H1 (cell line): Measurements from ENCODE around the gene MYO5A. TPM values are rescaled to one million over a fixed set of nuclear protein-coding genes. Genes with fewer than 3 reads are reported as not detected.

Source experiments
- CBX8 ChIP-seq: fragments of 300-800, 300-1000 bp; sonication (generic); IDR thresholded peaks from 2 replicates; pipeline ENCODE4 v1.7.1; 2016; ENCODE audit warnings: low read depth, low read length, borderline replicate concordance
- KDM4A ChIP-seq: IDR thresholded peaks from one replicate; pipeline ENCODE4 v1.7.1; 2012; ENCODE audit warnings: low read depth, mild to moderate bottlenecking, moderate library complexity, low read length, inconsistent platforms; ENCODE audit not compliant: severe bottlenecking
- RNF2 ChIP-seq: fragments of 200-900, 300-1000 bp; sonication (generic); IDR thresholded peaks from 2 replicates; pipeline ENCODE4 v1.7.1; 2016; ENCODE audit warnings: borderline replicate concordance, low read depth, mild to moderate bottlenecking, antibody characterized with exemption, low read length; ENCODE audit not compliant: poor library complexity, severe bottlenecking; ENCODE audit errors: missing control alignments
- polyA plus RNA-seq, 7 experiments: library from polyadenylated mRNA; depleted of rRNA in 3 of 7; stranded (reverse) in 5 of 7; unstranded in 2 of 7; fragments of >200 nt in 5 of 7; fragments of 200-250 nt in 2 of 7; gene quantifications; 1 replicate in 5 of 7; 2 replicates in 1 of 7; 4 replicates in 1 of 7; pipeline versions ENCODE4 v1.2.1 to v1.2.3, GENCODE V29; 2011 to 2013; ENCODE audit warnings: missing spikeins in 2 of 7, mixed read lengths in 2 of 7
- total RNA-seq: library from RNA; stranded (reverse); fragmentation: NEBNext Ultra II Directional; extraction: Animal tissue kit (Norgen Biotek cat#: 25700); gene quantifications from 2 replicates; pipeline ENCODE4 v1.2.1, GENCODE V29; 2021
- TF ChIP-seq, protein P1 (sequence below): IDR thresholded peaks from 2 replicates; pipeline ENCODE4 v1.6.1; 2012; ENCODE audit warnings: inconsistent platforms

The MYO5A gene
- total and polyA plus RNA-seq, 2 of the 8 experiments (the other 6 are each of a cell fraction or from before 2014, with no cell fraction given), result 11.4 to 24.7 TPM

DNA sequence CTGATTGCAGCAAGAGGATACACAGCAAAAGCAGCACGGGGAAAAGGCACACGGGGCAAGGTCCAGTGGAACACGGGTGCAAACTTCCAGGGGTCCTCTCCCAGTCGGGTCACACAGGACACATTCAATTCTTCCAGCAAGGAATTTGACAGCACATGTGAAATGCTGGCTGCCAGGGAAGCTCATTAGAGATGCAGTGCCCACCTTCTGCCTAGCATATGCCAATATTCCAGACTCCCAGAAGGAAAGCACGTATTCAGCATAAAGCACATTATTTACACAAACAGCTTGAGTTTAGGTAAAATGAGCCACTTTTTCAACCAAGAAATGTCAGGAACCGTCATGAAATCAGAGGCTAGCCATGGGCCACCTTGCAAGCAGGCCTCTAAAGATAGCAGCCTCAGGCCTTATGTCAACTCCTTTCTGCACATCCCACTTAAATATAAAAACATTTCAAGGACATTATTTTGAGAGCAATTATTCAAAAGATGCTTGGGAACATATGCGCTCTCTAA lies 252.4 kb downstream of the MYO5A start (continued):
- TF ChIP-seq RNF2 (no peak), CBX8 (no peak), KDM4A (no peak)
- TF ChIP-seq, protein P1, sequence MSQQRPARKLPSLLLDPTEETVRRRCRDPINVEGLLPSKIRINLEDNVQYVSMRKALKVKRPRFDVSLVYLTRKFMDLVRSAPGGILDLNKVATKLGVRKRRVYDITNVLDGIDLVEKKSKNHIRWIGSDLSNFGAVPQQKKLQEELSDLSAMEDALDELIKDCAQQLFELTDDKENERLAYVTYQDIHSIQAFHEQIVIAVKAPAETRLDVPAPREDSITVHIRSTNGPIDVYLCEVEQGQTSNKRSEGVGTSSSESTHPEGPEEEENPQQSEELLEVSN, result no peak
